ENCODE measurements around the gene GTF2H1. TPM values are rescaled to one million over a fixed set of nuclear protein-coding genes. Genes with fewer than 3 reads are reported as not detected.

Gene GTF2H1
- total RNA-seq, 1 experiment from 2014 or later: 39.4 TPM

DNA sequence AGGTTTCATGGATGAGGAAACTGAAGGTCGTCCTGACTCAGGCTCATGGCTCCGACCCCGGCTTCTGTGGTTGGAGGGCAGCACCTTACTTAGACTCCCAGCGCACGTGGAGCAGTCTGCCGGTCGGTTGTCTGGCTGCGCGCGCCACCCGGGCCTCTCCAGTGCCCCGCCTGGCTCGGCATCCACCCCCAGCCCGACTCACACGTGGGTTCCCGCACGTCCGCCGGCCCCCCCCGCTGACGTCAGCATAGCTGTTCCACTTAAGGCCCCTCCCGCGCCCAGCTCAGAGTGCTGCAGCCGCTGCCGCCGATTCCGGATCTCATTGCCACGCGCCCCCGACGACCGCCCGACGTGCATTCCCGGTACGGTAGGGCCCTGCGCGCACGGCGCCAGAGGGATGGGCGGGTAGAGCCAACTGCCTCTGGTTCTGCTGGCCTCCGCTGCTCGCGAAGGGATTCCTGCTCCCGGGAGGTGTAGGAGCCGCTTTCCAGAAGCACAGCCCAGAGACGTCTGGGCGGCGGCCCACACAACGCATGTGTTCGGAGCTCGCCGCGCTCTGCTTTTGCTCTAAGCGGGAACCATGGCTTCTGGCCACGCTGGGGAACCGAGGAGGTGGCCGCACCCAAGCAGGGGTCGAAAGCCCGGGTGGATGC, 72.0 kb downstream of the GTF2H1 start, which contains the start of gene LDHA:
Gene LDHA, plus strand, starts transcription at position 289 of the 653 bp plus-strand sequence. CDS start 2,280 bp downstream, outside the sequence.
- peak within 1 kb of the TSS; percentile 82 for H3K14ac ChIP-seq (ENCODE audit: insufficient read depth, low read length)
- H3K23me2 ChIP-seq (ENCODE audit: insufficient read length, low read depth, low read length, poor library complexity, severe bottlenecking): peaks cover 15% of the 10 kb centered on the region
- H3K4ac ChIP-seq (ENCODE audit: low read depth, low read length): no peak within 1 kb of the TSS
- H4K8ac ChIP-seq (replicated peaks; ENCODE audit: insufficient read length, low read depth, low read length): no peak within 1 kb of the TSS
- H2AFZ ChIP-seq (ENCODE audit: low read length): peak within 1 kb of the TSS; percentile 43
- no peak within 1 kb of the TSS for H2BK12ac ChIP-seq (ENCODE audit: insufficient read length, low read depth, low read length)
- peaks cover 2% of the 10 kb centered on the region; the same call in 1 of the 2 replicates for H3K27me3 ChIP-seq (ENCODE audit: insufficient read depth, low read length)
- H3T11ph ChIP-seq (ENCODE audit: low read length): peak within 1 kb of the TSS; percentile 24
- peak within 1 kb of the TSS; percentile 71 for H3K9ac ChIP-seq (ENCODE audit: extremely low read depth, insufficient read length, low read length)
- H4K20me1 ChIP-seq (ENCODE audit: control insufficient read depth, insufficient read depth, insufficient read length): no peaks in the 10 kb centered on the region
- peaks cover 10% of the 10 kb centered on the region; the same call in 1 of the 2 replicates for H3K79me2 ChIP-seq (ENCODE audit: insufficient read depth, low read length)
- H3K56ac ChIP-seq (ENCODE audit: insufficient read length, low read depth, low read length): no peak within 1 kb of the TSS
- no CpG with 5 or more reads among the region's 60 CpGs for WGBS (ENCODE audit: extremely low coverage, insufficient read length, low lambda C conversion rate)
- peaks cover 13 to 33% (median 26%) of the 10 kb centered on the region in 3 experiments; a peak in 6 of 7 replicates for H3K36me3 Mint-ChIP-seq (ENCODE audit: insufficient read depth in 1 of 3, low read depth in 3 of 3)
- H3K9me3 ChIP-seq (ENCODE audit: control insufficient read depth, low read depth, low read length): no peaks in the 10 kb centered on the region
- peak within 1 kb of the TSS; percentile 78 to 98 (median 97); a peak in 6 of 7 replicates for H3K27ac Mint-ChIP-seq
- no peak within 1 kb of the TSS for H4K91ac ChIP-seq (ENCODE audit: insufficient read length, low read depth, low read length)
- peaks cover 0 to 15% of the 10 kb centered on the region in 2 experiments; a peak in 3 of 4 replicates for H3K4me1 Mint-ChIP-seq
- H4K5ac ChIP-seq (ENCODE audit: insufficient read length, low read depth, low read length): peak within 1 kb of the TSS; percentile 13
- no peak within 1 kb of the TSS for H2BK20ac ChIP-seq (ENCODE audit: low read depth, low read length, poor library complexity, severe bottlenecking)
- H3K4me2 ChIP-seq (ENCODE audit: insufficient read depth, insufficient read length, low read length): peak within 1 kb of the TSS; percentile 90
- no peak within 1 kb of the TSS for H3K27ac ChIP-seq (ENCODE audit: insufficient read length, low read depth, low read length)
- H3K4me1 ChIP-seq (ENCODE audit: insufficient read depth, low read length): 0 out of 2 replicates have a peak, but pooled peaks cover 4% of the 10 kb centered on the region
- peak within 1 kb of the TSS; percentile 96 to 97 for H3K4me3 Mint-ChIP-seq
- DNase-seq: peak; percentile 89
- H3K23ac ChIP-seq (ENCODE audit: insufficient read length, low read depth, low read length): no peak within 1 kb of the TSS
- H3K79me1 ChIP-seq (ENCODE audit: insufficient read depth, low read depth, low read length, poor library complexity, severe bottlenecking): no peaks in the 10 kb centered on the region
- H2BK120ac ChIP-seq (ENCODE audit: low read depth, low read length, poor library complexity, severe bottlenecking): peak within 1 kb of the TSS; percentile 65
- TF ChIP-seq, protein P1, sequence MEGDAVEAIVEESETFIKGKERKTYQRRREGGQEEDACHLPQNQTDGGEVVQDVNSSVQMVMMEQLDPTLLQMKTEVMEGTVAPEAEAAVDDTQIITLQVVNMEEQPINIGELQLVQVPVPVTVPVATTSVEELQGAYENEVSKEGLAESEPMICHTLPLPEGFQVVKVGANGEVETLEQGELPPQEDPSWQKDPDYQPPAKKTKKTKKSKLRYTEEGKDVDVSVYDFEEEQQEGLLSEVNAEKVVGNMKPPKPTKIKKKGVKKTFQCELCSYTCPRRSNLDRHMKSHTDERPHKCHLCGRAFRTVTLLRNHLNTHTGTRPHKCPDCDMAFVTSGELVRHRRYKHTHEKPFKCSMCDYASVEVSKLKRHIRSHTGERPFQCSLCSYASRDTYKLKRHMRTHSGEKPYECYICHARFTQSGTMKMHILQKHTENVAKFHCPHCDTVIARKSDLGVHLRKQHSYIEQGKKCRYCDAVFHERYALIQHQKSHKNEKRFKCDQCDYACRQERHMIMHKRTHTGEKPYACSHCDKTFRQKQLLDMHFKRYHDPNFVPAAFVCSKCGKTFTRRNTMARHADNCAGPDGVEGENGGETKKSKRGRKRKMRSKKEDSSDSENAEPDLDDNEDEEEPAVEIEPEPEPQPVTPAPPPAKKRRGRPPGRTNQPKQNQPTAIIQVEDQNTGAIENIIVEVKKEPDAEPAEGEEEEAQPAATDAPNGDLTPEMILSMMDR (conservative IDR thresholded peaks at IDR 0.05): no peak
- no peaks in the 10 kb centered on the region for H3K9me3 Mint-ChIP-seq
- H2BK15ac ChIP-seq (ENCODE audit: low read depth, low read length): no peak within 1 kb of the TSS
- H2AK5ac ChIP-seq (ENCODE audit: insufficient read length, low read length): no peak within 1 kb of the TSS
- H3K18ac ChIP-seq (ENCODE audit: insufficient read length, low read depth, low read length): peak within 1 kb of the TSS; percentile 79
- peaks cover 6% of the 10 kb centered on the region for H3K27me3 Mint-ChIP-seq (ENCODE audit: low read depth)
- no peak within 1 kb of the TSS for H2BK5ac ChIP-seq (ENCODE audit: insufficient read length, low read length)

All from H9 (cell line).